A549 (cell line): Measurements from ENCODE around the gene MAG. TPM values are rescaled to one million over a fixed set of nuclear protein-coding genes. Genes with fewer than 3 reads are reported as not detected.

Experiments
- ATAC-seq, 2 experiments: fragments of 200-7000 bp in 1 of 2; fragments of >200 bp in 1 of 2; cut with Nextera tagmentation in 1 of 2; cut with Tn5 transposase in 1 of 2; 3 replicates each; pipeline versions ENCODE4 v1.8.0 to v1.9.1; 2018 to 2020; ENCODE audit warnings: mild to moderate bottlenecking in 1 of 2, moderate library complexity in 1 of 2
- CTCF ChIA-PET: fragments of 300-600 bp; sonication (Branson Sonifier 250); formaldehyde crosslinking; extraction: SDS; loops from one replicate; lab custom pipeline; 2021; ENCODE audit warnings: antibody characterized with exemption, inconsistent platforms; lab: Yijun Ruan, JAX
- POLR2A ChIA-PET: fragments of 350-600 bp; formaldehyde crosslinking; extraction: SDS; loops from one replicate; lab custom pipeline; 2021; ENCODE audit warnings: antibody characterized with exemption, inconsistent platforms; lab: Yijun Ruan, JAX
- DNase-seq, 2 experiments: peaks; one replicate each; pipeline versions ENCODE4 v3.0.0 to v3.0.0-alpha.2; 2011 to 2016; ENCODE audit warnings: low read depth in 1 of 2, low spot score in 1 of 2
- FAIRE-seq: peaks from 2 replicates; lab custom pipeline; 2011; peaks lifted over from hg19 to GRCh38; lab: Jason Lieb, UNC
- H3K27ac ChIP-seq, 2 experiments: fragments of >200 bp; sonication (Bioruptor Twin); formaldehyde crosslinking; 3 replicates each; pipeline ENCODE4 v1.5.1; 2016 to 2017
- H3K4me1 ChIP-seq: fragments of >200 bp; sonication (Bioruptor Twin); formaldehyde crosslinking; 3 replicates; pipeline ENCODE4 v1.6.1; 2016
- H3K4me2 ChIP-seq: fragments of >200 bp; sonication (Bioruptor Twin); formaldehyde crosslinking; 3 replicates; pipeline ENCODE4 v1.6.1; 2016
- H3K4me3 ChIP-seq: fragments of >200 bp; sonication (Bioruptor Twin); formaldehyde crosslinking; 3 replicates; pipeline ENCODE4 v1.5.1; 2016
- H3K9me3 ChIP-seq: fragments of >200 bp; sonication (Bioruptor Twin); formaldehyde crosslinking; 3 replicates; pipeline ENCODE4 v1.6.1; 2016
- BHLHE40 ChIP-seq: IDR thresholded peaks from 2 replicates; pipeline ENCODE4 v1.6.1; 2012; ENCODE audit warnings: low read depth, low read length, inconsistent platforms
- CEBPB ChIP-seq, 2 experiments: fragments of >200 bp in 1 of 2; sonication (Bioruptor Twin) in 1 of 2; formaldehyde crosslinking in 1 of 2; IDR thresholded peaks; 2 replicates each; pipeline ENCODE4 v1.6.1; 2012 to 2016
- EHF ChIP-seq: fragments of 250-450 bp; sonication (Bioruptor Pico); IDR thresholded peaks from 2 replicates; pipeline ENCODE4 v1.5.0; 2020; ENCODE audit warnings: mild to moderate bottlenecking
- GATA3 ChIP-seq: IDR thresholded peaks from 2 replicates; pipeline ENCODE4 v1.6.1; 2012; ENCODE audit warnings: borderline replicate concordance
- HOXA7 ChIP-seq: fragments of 250-450 bp; sonication (Bioruptor Pico); IDR thresholded peaks from 2 replicates; pipeline ENCODE4 v1.5.0; 2020; ENCODE audit warnings: mild to moderate bottlenecking, moderate library complexity
- HOXB5 ChIP-seq: fragments of 250-450 bp; sonication (Bioruptor Pico); IDR thresholded peaks from 2 replicates; pipeline ENCODE4 v1.5.0; 2020; ENCODE audit warnings: mild to moderate bottlenecking, moderate library complexity
- JUN ChIP-seq, 2 experiments: fragments of >200 bp; sonication (Bioruptor Twin); formaldehyde crosslinking; IDR thresholded peaks; 2 replicates in 1 of 2; 3 replicates in 1 of 2; pipeline ENCODE4 v1.6.1; 2016 to 2017
- KDM1A ChIP-seq: fragments of 200-600 bp; sonication (generic); IDR thresholded peaks from 2 replicates; pipeline ENCODE4 v1.6.1; 2016; ENCODE audit warnings: low read depth, mild to moderate bottlenecking
- KDM5A ChIP-seq: fragments of 200-600 bp; sonication (generic); IDR thresholded peaks from 2 replicates; pipeline ENCODE4 v1.6.1; 2016; ENCODE audit warnings: antibody characterized with exemption, mild to moderate bottlenecking
- MAFK ChIP-seq: fragments of 450-650 bp; IDR thresholded peaks from 2 replicates; pipeline ENCODE4 v1.6.1; 2014; ENCODE audit not compliant: partially characterized antibody
- MAZ ChIP-seq: fragments of 150-350 bp; IDR thresholded peaks from 2 replicates; pipeline ENCODE4 v1.6.1; 2014; ENCODE audit warnings: antibody characterized with exemption, low read depth, low read length, borderline replicate concordance
- NPAS2 ChIP-seq: fragments of 250-450 bp; sonication (Bioruptor Pico); IDR thresholded peaks from 2 replicates; pipeline ENCODE4 v1.8.0; 2022; ENCODE audit warnings: mild to moderate bottlenecking, moderate library complexity, borderline replicate concordance
- PHF8 ChIP-seq: fragments of 200-600 bp; sonication (generic); IDR thresholded peaks from 2 replicates; pipeline ENCODE4 v1.6.1; 2016; ENCODE audit warnings: low read depth, mild to moderate bottlenecking, antibody characterized with exemption, moderate library complexity, borderline replicate concordance
- RAD21 ChIP-seq, 2 experiments: fragments of >200 bp in 1 of 2; sonication (Bioruptor Twin) in 1 of 2; formaldehyde crosslinking in 1 of 2; IDR thresholded peaks in 1 of 2; conservative IDR thresholded peaks in 1 of 2; 2 replicates in 1 of 2; 3 replicates in 1 of 2; pipeline ENCODE4 v1.6.1; 2012 to 2018; ENCODE audit warnings: inconsistent platforms in 1 of 2
- RARB ChIP-seq: fragments of 250-450 bp; sonication (Bioruptor Pico); IDR thresholded peaks from 2 replicates; pipeline ENCODE4 v1.8.0; 2021; ENCODE audit warnings: mild to moderate bottlenecking, moderate library complexity
- RFX5 ChIP-seq: fragments of 450-650 bp; IDR thresholded peaks from 2 replicates; pipeline ENCODE4 v1.7.1; 2014; ENCODE audit warnings: antibody characterized with exemption, mild to moderate bottlenecking, moderate library complexity
- SMC3 ChIP-seq: fragments of >200 bp; sonication (Bioruptor Twin); formaldehyde crosslinking; IDR thresholded peaks from 3 replicates; pipeline ENCODE4 v1.6.1; 2018; ENCODE audit warnings: inconsistent platforms
- TP53 ChIP-seq: fragments of 250-450 bp; sonication (Bioruptor Pico); IDR thresholded peaks from 2 replicates; pipeline ENCODE4 v1.5.0; 2021; ENCODE audit warnings: mild to moderate bottlenecking, moderate library complexity
- WGBS: methylation state at CpG from one replicate; pipeline ENCODE4 v1.1.6; 2017; ENCODE audit errors: missing lambda C conversion rate; 5-methylcytosine and 5-hydroxymethylcytosine counted together
- polyA plus RNA-seq, 4 experiments: library from polyadenylated mRNA; depleted of rRNA in 3 of 4; stranded (reverse); fragments of >200 nt; fragmentation: RNase III in 1 of 4; extraction: RNeasy Plus Mini Kit Qiagen cat#74134 plus additional on column Dnase treatment in 1 of 4; gene quantifications; 2 replicates in 3 of 4; 3 replicates in 1 of 4; pipeline ENCODE4 v1.2.3, GENCODE V29; 2011 to 2017
- TF ChIP-seq, protein P1 (sequence below): fragments of 450-650 bp; IDR thresholded peaks from 2 replicates; pipeline ENCODE4 v1.6.1; 2014; ENCODE audit warnings: antibody characterized with exemption
- TF ChIP-seq, protein P2 (sequence below): fragments of >200 bp; sonication (Bioruptor Twin); formaldehyde crosslinking; IDR thresholded peaks from 2 replicates; pipeline ENCODE4 v1.6.1; 2016
- TF ChIP-seq, protein P3 (sequence below): IDR thresholded peaks from 2 replicates; pipeline ENCODE4 v1.6.1; 2012
- TF ChIP-seq, protein P4 (sequence below): fragments of 200-600 bp; sonication (generic); IDR thresholded peaks from 2 replicates; pipeline ENCODE4 v1.6.1; 2016; ENCODE audit warnings: antibody characterized with exemption, mild to moderate bottlenecking, moderate library complexity

MAG gene
- polyA plus RNA-seq, 2 of the 4 experiments (the other 2 are of a cell fraction), result not detected

- no peaks in the 10 kb centered on the region for H3K4me1 ChIP-seq
- 68% methylated on average over 36 of the region's 55 CpGs for WGBS
- CTCF ChIA-PET, result interaction anchor here (0.6 kb wide), 1 partner anchor 20 kb away, joined by 3 read pairs; no protein-coding TSS in a partner anchor
- ATAC-seq (peak in 1 of 2 experiments; percentile 15; a peak in 2 of 6 replicates), DNase-seq (no peak), FAIRE-seq (no peak)
- no peak overlapping the region for H3K27ac ChIP-seq
- TF ChIP-seq MAZ, result no peak
- TF ChIP-seq KDM1A, result no peak
- TF ChIP-seq, protein P1, sequence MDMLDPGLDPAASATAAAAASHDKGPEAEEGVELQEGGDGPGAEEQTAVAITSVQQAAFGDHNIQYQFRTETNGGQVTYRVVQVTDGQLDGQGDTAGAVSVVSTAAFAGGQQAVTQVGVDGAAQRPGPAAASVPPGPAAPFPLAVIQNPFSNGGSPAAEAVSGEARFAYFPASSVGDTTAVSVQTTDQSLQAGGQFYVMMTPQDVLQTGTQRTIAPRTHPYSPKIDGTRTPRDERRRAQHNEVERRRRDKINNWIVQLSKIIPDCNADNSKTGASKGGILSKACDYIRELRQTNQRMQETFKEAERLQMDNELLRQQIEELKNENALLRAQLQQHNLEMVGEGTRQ, result no peak
- no peak for TF ChIP-seq BHLHE40
- TF ChIP-seq MAFK, result no peak
- TF ChIP-seq RFX5, result no peak
- TF ChIP-seq JUN (IDR thresholded peaks at IDR 0.05), result no peak
- TF ChIP-seq KDM5A, result no peak
- TF ChIP-seq, protein P2, sequence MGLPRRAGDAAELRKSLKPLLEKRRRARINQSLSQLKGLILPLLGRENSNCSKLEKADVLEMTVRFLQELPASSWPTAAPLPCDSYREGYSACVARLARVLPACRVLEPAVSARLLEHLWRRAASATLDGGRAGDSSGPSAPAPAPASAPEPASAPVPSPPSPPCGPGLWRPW, result no peak
- TF ChIP-seq NPAS2 (CRISPR knock-in tag), result no peak
- TF ChIP-seq CEBPB (IDR thresholded peaks at IDR 0.05), result no peak
- TF ChIP-seq SMC3, result no peak
- no peak for TF ChIP-seq PHF8
- POLR2A ChIA-PET, result no interaction called here
- H3K4me3 ChIP-seq, result no peak overlapping the region
- 0 out of 3 replicates have a peak, but pooled peaks cover 2% of the 10 kb centered on the region for H3K9me3 ChIP-seq
- no peak overlapping the region for H3K4me2 ChIP-seq
Observed at GRCh38 chr19:35299523-35300338, 7.8 kb downstream of the MAG start.

DNA sequence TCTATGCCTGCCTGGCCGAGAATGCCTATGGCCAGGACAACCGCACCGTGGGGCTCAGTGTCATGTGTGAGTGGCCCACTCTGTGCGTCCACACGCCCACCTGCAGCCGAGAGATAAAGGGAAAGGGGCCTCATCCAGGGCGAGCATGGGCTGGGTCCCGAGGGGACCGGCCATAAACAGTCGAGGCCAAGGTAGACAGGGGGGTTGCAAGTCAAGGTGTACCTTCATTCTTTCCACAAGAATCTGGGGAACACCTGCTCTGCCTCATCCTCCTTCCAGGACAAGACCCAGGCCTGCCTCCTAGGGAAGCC lies 8.3 kb downstream of the MAG start:
- no peak overlapping the region for H3K27ac ChIP-seq
- no peaks in the 10 kb centered on the region for H3K4me1 ChIP-seq
- H3K4me3 ChIP-seq, result no peak overlapping the region
- WGBS, result 90% methylated on average over 10 of the region's 10 CpGs
- ChIA-PET CTCF (interaction anchor here (1.5 to 1.8 kb wide), 2 partner anchors 13 to 53 kb away, joined by 5 read pairs; no protein-coding TSS in a partner anchor), POLR2A (no interaction called here)
- H3K9me3 ChIP-seq, result 0 out of 3 replicates have a peak, but pooled peaks cover 2% of the 10 kb centered on the region
- FAIRE-seq (no peak), ATAC-seq (no peak), DNase-seq (no peak)
- H3K4me2 ChIP-seq, result no peak overlapping the region
- TF ChIP-seq, protein P2, result no peak
- TF ChIP-seq KDM1A, result no peak
- no peak for TF ChIP-seq TP53 (CRISPR knock-in tag)

GRCh38 chr19:35301961-35302360 lies 10.0 kb downstream of the MAG start:
- Histone ChIP-seq H3K4me2 (no peak overlapping the region), H3K4me3 (no peak overlapping the region), H3K27ac (no peak overlapping the region), H3K9me3 (0 out of 3 replicates have a peak, but pooled peaks cover 2% of the 10 kb centered on the region), H3K4me1 (0 out of 3 replicates have a peak, but pooled peaks cover 2% of the 10 kb centered on the region)
- FAIRE-seq (no peak), ATAC-seq (no peak), DNase-seq (no peak)
- POLR2A ChIA-PET, result interaction anchor here (0.6 kb wide), 1 partner anchor 344 kb away, joined by 6 read pairs; no protein-coding TSS in a partner anchor
- 49% methylated on average over 2 of the region's 2 CpGs for WGBS
- CTCF ChIA-PET, result interaction anchor here (0.6 to 1.8 kb wide), 5 partner anchors 15 to 54 kb away, joined by 3 to 5 read pairs (median 4); no protein-coding TSS in a partner anchor
- TF ChIP-seq EHF (CRISPR knock-in tag) (no peak), HOXA7 (CRISPR knock-in tag) (no peak), CEBPB (IDR thresholded peaks at IDR 0.05) (no peak), HOXB5 (no peak), MAFK (no peak), RAD21 (conservative IDR thresholded peaks at IDR 0.05 in 1 of 2, IDR thresholded peaks at IDR 0.05 in 1 of 2) (no peak), RARB (no peak), KDM5A (no peak), GATA3 (no peak)
- TF ChIP-seq, protein P2, result no peak
- TF ChIP-seq, protein P3, sequence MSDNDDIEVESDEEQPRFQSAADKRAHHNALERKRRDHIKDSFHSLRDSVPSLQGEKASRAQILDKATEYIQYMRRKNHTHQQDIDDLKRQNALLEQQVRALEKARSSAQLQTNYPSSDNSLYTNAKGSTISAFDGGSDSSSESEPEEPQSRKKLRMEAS, result no peak
- TF ChIP-seq, protein P4, sequence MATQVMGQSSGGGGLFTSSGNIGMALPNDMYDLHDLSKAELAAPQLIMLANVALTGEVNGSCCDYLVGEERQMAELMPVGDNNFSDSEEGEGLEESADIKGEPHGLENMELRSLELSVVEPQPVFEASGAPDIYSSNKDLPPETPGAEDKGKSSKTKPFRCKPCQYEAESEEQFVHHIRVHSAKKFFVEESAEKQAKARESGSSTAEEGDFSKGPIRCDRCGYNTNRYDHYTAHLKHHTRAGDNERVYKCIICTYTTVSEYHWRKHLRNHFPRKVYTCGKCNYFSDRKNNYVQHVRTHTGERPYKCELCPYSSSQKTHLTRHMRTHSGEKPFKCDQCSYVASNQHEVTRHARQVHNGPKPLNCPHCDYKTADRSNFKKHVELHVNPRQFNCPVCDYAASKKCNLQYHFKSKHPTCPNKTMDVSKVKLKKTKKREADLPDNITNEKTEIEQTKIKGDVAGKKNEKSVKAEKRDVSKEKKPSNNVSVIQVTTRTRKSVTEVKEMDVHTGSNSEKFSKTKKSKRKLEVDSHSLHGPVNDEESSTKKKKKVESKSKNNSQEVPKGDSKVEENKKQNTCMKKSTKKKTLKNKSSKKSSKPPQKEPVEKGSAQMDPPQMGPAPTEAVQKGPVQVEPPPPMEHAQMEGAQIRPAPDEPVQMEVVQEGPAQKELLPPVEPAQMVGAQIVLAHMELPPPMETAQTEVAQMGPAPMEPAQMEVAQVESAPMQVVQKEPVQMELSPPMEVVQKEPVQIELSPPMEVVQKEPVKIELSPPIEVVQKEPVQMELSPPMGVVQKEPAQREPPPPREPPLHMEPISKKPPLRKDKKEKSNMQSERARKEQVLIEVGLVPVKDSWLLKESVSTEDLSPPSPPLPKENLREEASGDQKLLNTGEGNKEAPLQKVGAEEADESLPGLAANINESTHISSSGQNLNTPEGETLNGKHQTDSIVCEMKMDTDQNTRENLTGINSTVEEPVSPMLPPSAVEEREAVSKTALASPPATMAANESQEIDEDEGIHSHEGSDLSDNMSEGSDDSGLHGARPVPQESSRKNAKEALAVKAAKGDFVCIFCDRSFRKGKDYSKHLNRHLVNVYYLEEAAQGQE, result no peak
